ENCODE measurements around the gene PNPLA1.

Gene PNPLA1

DNA sequence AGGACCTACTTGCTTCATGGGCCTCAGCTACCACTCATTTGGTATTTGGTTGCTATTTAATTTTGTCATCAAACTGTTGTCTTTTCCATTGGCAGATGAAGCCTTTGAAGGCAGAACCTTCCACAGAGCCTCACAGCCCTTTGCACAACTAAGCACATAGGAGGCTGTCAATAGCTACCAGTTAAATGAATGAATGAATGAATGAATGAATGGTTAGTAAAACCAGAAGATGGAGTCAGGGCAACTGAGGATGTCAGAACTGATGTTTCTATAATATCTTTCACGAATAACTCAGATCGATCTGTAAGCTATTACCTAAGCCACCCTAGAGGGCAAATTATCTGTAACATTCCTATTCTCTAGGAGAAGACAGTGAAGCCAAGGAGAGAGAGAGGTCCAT, 47.8 kb downstream of the PNPLA1 start:
- TF ChIP-seq YY1 (IDR thresholded peaks at IDR 0.05; ENCODE audit: insufficient read depth, insufficient read length) = no peak
- no peak for TF ChIP-seq ZNF274 (IDR thresholded peaks at IDR 0.05; ENCODE audit: low read depth, low read length)
- TF ChIP-seq SUZ12 (IDR thresholded peaks at IDR 0.05; ENCODE audit: extremely low read depth, insufficient read depth, insufficient read length) = no peak
- Histone ChIP-seq H3K4me1 (ENCODE audit: insufficient read depth, insufficient read length) (no peaks in the 10 kb centered on the region), H3K36me3 (ENCODE audit: insufficient read depth, insufficient read length, low read length) (no peaks in the 10 kb centered on the region), H3K9ac (ENCODE audit: insufficient read length, low read depth) (no peak overlapping the region), H3K4me3 (ENCODE audit: insufficient read length, low read depth) (no peak overlapping the region), H3K27me3 (ENCODE audit: insufficient read depth, insufficient read length) (no peaks in the 10 kb centered on the region), H3K9me3 (ENCODE audit: insufficient read depth, low read length) (no peaks in the 10 kb centered on the region)
- DNase-seq (ENCODE audit: low read depth, low spot score) = no peak

DNA sequence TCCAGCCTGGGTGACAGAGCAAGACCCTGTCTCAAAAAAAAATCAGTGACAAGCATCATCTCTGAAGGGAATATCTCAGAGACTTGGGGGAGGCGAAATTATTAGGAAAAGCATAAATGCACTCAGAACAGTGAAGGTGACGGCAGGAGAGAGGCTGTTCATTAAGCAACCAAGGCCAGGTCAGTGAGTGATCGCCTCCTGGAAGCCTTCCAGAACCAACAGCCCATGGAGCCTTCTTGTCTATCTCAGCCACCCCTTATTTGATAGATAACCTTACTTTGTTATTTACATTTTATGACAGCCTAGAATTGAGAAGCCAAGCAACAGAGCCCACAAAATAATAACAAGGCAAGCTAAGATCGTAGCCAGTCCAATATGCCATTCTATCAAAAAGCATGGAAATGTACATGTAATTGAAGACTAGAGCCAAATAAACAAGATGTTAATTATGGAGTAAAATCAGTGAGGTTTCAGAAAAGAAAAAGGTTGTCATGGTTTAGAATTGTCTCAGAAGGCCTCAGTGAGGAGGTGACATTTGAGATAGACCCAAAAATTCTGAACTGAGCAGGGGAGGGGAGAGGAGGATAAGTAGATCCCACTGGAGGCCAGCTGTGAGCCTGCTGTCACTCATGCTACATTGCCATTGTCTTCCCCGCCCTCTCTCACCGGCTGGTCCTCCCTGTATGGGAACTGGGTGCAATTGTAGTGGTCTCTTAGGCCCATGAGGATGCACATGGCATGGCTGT, 49.0 kb downstream of the PNPLA1 start:
- Histone ChIP-seq H3K9ac (ENCODE audit: insufficient read length, low read depth) (no peak overlapping the region), H3K4me3 (ENCODE audit: insufficient read length, low read depth) (no peak overlapping the region), H3K27me3 (ENCODE audit: insufficient read depth, insufficient read length) (no peaks in the 10 kb centered on the region), H3K9me3 (ENCODE audit: insufficient read depth, low read length) (no peaks in the 10 kb centered on the region), H3K36me3 (ENCODE audit: insufficient read depth, insufficient read length, low read length) (no peaks in the 10 kb centered on the region), H3K4me1 (ENCODE audit: insufficient read depth, insufficient read length) (no peaks in the 10 kb centered on the region)
- no peak for TF ChIP-seq YY1 (IDR thresholded peaks at IDR 0.05; ENCODE audit: insufficient read depth, insufficient read length)
- TF ChIP-seq SUZ12 (IDR thresholded peaks at IDR 0.05; ENCODE audit: extremely low read depth, insufficient read depth, insufficient read length) = no peak
- no peak for TF ChIP-seq ZNF274 (IDR thresholded peaks at IDR 0.05; ENCODE audit: low read depth, low read length)
- no peak for DNase-seq (ENCODE audit: low read depth, low spot score)

DNA sequence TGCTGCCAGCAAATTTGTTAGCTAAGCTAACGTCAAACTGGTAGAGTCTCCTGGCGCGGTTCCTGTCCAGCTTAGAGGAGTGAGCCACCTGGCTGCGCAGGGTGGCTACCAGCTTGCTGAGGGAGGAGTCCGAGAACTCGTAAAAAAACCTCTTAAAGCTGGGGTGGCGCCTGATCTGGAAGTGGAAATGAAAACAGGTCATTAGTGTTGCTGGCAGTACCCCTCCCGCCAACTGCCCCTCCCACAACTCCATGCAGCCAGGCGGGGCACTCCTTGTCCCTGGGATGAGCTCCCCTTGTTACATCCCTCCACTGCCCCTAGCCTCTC, 49.5 kb downstream of the PNPLA1 start:
- no peaks in the 10 kb centered on the region for H3K4me1 ChIP-seq (ENCODE audit: insufficient read depth, insufficient read length)

DNA sequence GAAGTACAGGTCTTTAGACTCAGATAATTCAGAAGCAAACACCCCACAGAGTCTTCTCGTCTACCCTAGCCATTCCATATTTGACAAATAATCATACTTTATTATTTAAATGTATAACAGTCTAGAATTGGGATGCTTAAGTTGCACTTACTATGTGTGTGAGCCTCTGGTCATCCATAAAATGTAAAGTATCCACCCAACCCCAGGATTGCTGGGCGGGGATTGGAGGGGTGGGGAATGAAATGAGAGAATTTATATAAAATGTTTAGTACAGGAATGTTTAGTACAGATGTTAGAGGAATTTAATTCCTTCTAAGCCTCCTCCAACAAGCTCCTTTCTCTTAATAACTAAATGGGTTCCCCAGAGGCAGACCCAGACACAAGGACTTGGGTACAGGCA, 50.0 kb downstream of the PNPLA1 start:
- H3K9ac ChIP-seq (ENCODE audit: insufficient read length, low read depth) = no peak overlapping the region
- no peaks in the 10 kb centered on the region for H3K4me1 ChIP-seq (ENCODE audit: insufficient read depth, insufficient read length)
- TF ChIP-seq ZNF274 (IDR thresholded peaks at IDR 0.05; ENCODE audit: low read depth, low read length) (no peak), YY1 (IDR thresholded peaks at IDR 0.05; ENCODE audit: insufficient read depth, insufficient read length) (no peak), SUZ12 (IDR thresholded peaks at IDR 0.05; ENCODE audit: extremely low read depth, insufficient read depth, insufficient read length) (no peak)
- DNase-seq (ENCODE audit: low read depth, low spot score) = no peak
- no peaks in the 10 kb centered on the region for H3K9me3 ChIP-seq (ENCODE audit: insufficient read depth, low read length)
- no peak overlapping the region for H3K4me3 ChIP-seq (ENCODE audit: insufficient read length, low read depth)
- no peaks in the 10 kb centered on the region for H3K27me3 ChIP-seq (ENCODE audit: insufficient read depth, insufficient read length)
- H3K36me3 ChIP-seq (ENCODE audit: insufficient read depth, insufficient read length, low read length) = no peaks in the 10 kb centered on the region

More for the DNA sequence above, 49.5 kb downstream of the PNPLA1 start:
- Histone ChIP-seq H3K27me3 (ENCODE audit: insufficient read depth, insufficient read length) (no peaks in the 10 kb centered on the region), H3K9ac (ENCODE audit: insufficient read length, low read depth) (no peak overlapping the region), H3K36me3 (ENCODE audit: insufficient read depth, insufficient read length, low read length) (no peaks in the 10 kb centered on the region), H3K9me3 (ENCODE audit: insufficient read depth, low read length) (no peaks in the 10 kb centered on the region), H3K4me3 (ENCODE audit: insufficient read length, low read depth) (no peak overlapping the region)
- TF ChIP-seq YY1 (IDR thresholded peaks at IDR 0.05; ENCODE audit: insufficient read depth, insufficient read length) (no peak), SUZ12 (IDR thresholded peaks at IDR 0.05; ENCODE audit: extremely low read depth, insufficient read depth, insufficient read length) (no peak), ZNF274 (IDR thresholded peaks at IDR 0.05; ENCODE audit: low read depth, low read length) (no peak)
- DNase-seq (ENCODE audit: low read depth, low spot score) = no peak

DNA sequence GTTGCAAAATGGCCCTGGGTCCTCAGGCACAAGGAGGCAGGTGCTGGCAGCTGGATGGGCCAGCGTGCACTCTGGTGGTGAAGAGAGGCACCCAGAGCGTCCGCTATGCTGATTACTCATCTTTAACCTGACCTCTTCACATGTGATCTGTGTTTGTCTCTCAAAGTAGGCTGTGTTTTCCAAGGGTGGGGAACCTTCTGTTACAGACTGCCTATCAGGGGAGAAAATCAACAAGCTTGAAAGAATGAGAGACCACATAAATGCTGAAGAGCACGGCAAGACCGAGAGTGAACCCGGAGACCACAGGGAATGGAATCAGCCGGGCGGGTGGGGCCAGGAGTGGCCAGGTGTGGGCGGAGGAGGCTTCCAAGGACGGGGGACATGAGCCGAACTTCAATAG, 50.6 kb downstream of the PNPLA1 start:
- no peaks in the 10 kb centered on the region for H3K9me3 ChIP-seq (ENCODE audit: insufficient read depth, low read length)
- TF ChIP-seq ZNF274 (IDR thresholded peaks at IDR 0.05; ENCODE audit: low read depth, low read length) = no peak
- no peak for TF ChIP-seq SUZ12 (IDR thresholded peaks at IDR 0.05; ENCODE audit: extremely low read depth, insufficient read depth, insufficient read length)
- TF ChIP-seq YY1 (IDR thresholded peaks at IDR 0.05; ENCODE audit: insufficient read depth, insufficient read length) = no peak
- H3K4me3 ChIP-seq (ENCODE audit: insufficient read length, low read depth) = no peak overlapping the region
- H3K36me3 ChIP-seq (ENCODE audit: insufficient read depth, insufficient read length, low read length) = no peaks in the 10 kb centered on the region
- H3K27me3 ChIP-seq (ENCODE audit: insufficient read depth, insufficient read length) = no peaks in the 10 kb centered on the region
- no peak overlapping the region for H3K9ac ChIP-seq (ENCODE audit: insufficient read length, low read depth)
- no peaks in the 10 kb centered on the region for H3K4me1 ChIP-seq (ENCODE audit: insufficient read depth, insufficient read length)
- DNase-seq (ENCODE audit: low read depth, low spot score) = no peak

DNA sequence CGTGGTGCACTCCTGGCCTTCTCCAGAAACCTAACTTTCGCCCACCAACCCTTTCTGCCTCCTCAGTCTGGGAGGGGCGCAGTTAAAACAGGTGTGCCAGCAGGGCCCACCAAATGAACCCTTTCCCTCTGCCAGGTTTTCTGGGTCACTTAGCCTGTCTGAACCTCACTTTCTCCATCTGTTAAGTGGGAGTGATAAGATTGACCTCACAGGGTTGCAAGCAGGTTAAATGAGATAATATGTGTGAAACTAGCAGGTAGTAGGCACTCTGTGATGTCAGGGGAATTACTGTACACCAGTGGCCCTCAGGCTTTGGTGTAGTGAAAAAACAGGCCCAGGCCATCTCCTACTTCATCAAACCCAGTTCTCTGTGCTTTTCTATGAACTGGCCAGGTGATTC, 52.7 kb downstream of the PNPLA1 start:
- Histone ChIP-seq H3K9ac (ENCODE audit: insufficient read length, low read depth) (no peak overlapping the region), H3K4me3 (ENCODE audit: insufficient read length, low read depth) (no peak overlapping the region), H3K4me1 (ENCODE audit: insufficient read depth, insufficient read length) (peaks cover 3% of the 10 kb centered on the region)

DNA sequence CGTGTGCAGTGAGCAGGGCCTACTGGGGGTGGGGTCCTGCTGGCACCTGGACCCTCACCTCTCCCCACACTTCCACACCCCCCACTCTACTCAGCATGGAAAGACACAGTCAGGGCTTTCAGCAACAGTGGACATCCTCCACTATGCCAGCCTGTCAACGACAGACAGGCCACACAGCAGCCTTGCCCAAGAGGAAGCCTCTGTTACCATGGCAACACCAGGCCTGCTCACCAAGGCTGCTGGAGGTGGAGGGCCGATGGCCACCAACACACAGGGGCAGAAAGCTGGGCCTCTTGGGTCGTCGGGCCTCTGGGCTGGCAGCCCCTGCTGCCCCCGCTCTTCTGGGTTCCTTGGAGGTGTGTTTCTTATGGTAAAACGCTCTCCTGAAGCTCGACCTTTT, 53.2 kb downstream of the PNPLA1 start:
- H3K4me3 ChIP-seq (ENCODE audit: insufficient read length, low read depth) = no peak overlapping the region
- no peak for DNase-seq (ENCODE audit: low read depth, low spot score)
- H3K27me3 ChIP-seq (ENCODE audit: insufficient read depth, insufficient read length) = no peaks in the 10 kb centered on the region
- no peak for TF ChIP-seq SUZ12 (IDR thresholded peaks at IDR 0.05; ENCODE audit: extremely low read depth, insufficient read depth, insufficient read length)
- no peak for TF ChIP-seq YY1 (IDR thresholded peaks at IDR 0.05; ENCODE audit: insufficient read depth, insufficient read length)
- TF ChIP-seq ZNF274 (IDR thresholded peaks at IDR 0.05; ENCODE audit: low read depth, low read length) = no peak
- H3K9me3 ChIP-seq (ENCODE audit: insufficient read depth, low read length) = no peaks in the 10 kb centered on the region
- no peak overlapping the region for H3K9ac ChIP-seq (ENCODE audit: insufficient read length, low read depth)
- H3K36me3 ChIP-seq (ENCODE audit: insufficient read depth, insufficient read length, low read length) = no peaks in the 10 kb centered on the region
- peaks cover 3% of the 10 kb centered on the region for H3K4me1 ChIP-seq (ENCODE audit: insufficient read depth, insufficient read length)

More for the DNA sequence above, 52.7 kb downstream of the PNPLA1 start:
- no peaks in the 10 kb centered on the region for H3K27me3 ChIP-seq (ENCODE audit: insufficient read depth, insufficient read length)
- H3K36me3 ChIP-seq (ENCODE audit: insufficient read depth, insufficient read length, low read length) = no peaks in the 10 kb centered on the region
- no peak for DNase-seq (ENCODE audit: low read depth, low spot score)
- TF ChIP-seq SUZ12 (IDR thresholded peaks at IDR 0.05; ENCODE audit: extremely low read depth, insufficient read depth, insufficient read length) (no peak), ZNF274 (IDR thresholded peaks at IDR 0.05; ENCODE audit: low read depth, low read length) (no peak), YY1 (IDR thresholded peaks at IDR 0.05; ENCODE audit: insufficient read depth, insufficient read length) (no peak)
- H3K9me3 ChIP-seq (ENCODE audit: insufficient read depth, low read length) = no peaks in the 10 kb centered on the region

Measured in NT2/D1 (cell line).